ENCODE results near the gene CDCP1.

DNA sequence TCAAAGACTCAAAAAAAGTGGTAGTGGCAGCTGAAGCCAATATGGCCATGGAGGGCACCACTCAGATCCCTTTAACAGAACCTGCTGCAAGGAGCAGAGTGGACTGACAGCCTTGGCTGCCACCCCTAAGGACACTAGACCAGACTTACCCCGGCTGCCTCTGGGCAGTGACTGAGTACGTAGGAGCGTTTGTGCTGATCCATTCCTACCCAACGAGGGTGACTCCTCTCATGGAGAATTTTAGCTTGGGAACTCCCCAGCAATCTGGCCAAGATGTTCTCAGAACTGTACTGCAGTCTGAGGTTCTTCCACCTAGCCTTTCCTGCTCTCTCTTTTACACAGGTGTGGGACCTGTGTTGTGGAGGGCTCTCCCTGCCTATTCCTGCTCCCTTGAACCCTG is 97.9 kb downstream of the CDCP1 start:
- TF ChIP-seq, protein P1, sequence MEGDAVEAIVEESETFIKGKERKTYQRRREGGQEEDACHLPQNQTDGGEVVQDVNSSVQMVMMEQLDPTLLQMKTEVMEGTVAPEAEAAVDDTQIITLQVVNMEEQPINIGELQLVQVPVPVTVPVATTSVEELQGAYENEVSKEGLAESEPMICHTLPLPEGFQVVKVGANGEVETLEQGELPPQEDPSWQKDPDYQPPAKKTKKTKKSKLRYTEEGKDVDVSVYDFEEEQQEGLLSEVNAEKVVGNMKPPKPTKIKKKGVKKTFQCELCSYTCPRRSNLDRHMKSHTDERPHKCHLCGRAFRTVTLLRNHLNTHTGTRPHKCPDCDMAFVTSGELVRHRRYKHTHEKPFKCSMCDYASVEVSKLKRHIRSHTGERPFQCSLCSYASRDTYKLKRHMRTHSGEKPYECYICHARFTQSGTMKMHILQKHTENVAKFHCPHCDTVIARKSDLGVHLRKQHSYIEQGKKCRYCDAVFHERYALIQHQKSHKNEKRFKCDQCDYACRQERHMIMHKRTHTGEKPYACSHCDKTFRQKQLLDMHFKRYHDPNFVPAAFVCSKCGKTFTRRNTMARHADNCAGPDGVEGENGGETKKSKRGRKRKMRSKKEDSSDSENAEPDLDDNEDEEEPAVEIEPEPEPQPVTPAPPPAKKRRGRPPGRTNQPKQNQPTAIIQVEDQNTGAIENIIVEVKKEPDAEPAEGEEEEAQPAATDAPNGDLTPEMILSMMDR (IDR thresholded peaks at IDR 0.05): no peak
- no peak for TF ChIP-seq POLR2A (IDR thresholded peaks at IDR 0.05)

All from gastroesophageal sphincter (tissue), 3 donors.